Activated CD8-positive, alpha-beta memory T cell treated with anti-CD3 and anti-CD28 coated beads, Interleukin-2, amount 50 U/mL, for 24 hours (primary cell): ENCODE measurements around the gene KIAA1958.

Source experiments
- DNase-seq: peaks from one replicate; pipeline ENCODE4 v3.0.0-alpha.2; 2020; ENCODE audit errors: extremely low read depth

KIAA1958 gene

DNA sequence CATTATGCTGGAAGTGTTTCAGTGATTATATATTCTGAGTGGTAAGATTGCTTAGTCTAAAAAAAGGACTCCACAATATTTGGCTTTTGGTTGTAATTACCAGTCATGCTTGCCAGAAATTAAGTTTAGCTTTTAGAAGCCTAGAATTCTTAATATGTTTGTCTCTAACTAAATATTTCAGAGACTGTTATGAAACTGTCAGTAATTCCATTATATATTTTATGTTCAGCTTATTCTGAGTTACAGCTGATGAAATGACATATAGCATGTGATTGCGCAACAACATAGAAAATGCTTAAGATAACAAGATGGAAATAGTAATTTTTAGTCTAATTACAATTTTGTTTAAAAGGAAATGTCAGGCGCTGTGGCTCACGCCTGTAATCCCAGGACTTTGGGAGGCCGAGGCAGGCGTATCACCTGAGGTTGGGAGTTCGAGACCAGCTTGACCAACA, 44.2 kb downstream of the KIAA1958 start:
- DNase-seq = no peak

GRCh38 chr9:112531666-112532282, 45.1 kb downstream of the KIAA1958 start:
- no peak for DNase-seq

DNA sequence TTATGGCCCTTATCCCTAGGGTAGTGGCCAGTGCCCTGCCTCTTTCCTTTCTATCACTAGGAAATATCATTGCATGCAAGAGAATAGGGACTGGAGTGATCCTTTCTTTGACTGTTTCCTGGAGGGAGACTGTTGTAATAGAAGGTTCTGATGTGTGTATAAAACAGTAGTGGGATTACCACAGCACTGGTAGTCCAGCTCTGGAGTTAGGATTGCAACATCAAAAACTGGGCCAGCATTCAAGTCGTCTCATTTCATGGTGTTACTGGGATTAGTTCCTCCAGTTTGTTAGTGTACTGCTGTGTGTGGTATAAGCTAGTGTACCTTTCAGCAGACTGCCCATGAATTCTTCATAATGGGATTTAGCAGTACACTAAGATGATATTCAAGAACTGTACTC, 45.8 kb downstream of the KIAA1958 start:
- no peak for DNase-seq

DNA sequence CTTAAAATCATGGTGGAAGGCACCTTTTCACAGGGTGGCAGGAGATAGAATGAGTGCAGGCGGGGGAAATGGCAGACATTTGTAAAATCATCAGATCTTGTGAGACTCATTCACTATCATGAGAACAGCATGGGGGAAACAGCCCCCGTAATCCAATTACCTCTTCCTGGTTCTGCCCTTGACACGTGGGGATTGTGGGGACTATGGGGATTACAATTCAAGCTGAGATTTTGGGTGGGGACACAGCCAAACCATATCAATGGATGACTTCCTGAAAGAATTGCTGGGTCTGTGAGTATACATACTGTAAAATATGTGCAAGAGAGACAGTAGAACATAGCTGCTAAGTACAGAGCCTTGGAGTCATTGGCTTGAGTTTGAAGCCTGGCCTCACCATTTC, 47.0 kb downstream of the KIAA1958 start:
- DNase-seq = no peak

DNA sequence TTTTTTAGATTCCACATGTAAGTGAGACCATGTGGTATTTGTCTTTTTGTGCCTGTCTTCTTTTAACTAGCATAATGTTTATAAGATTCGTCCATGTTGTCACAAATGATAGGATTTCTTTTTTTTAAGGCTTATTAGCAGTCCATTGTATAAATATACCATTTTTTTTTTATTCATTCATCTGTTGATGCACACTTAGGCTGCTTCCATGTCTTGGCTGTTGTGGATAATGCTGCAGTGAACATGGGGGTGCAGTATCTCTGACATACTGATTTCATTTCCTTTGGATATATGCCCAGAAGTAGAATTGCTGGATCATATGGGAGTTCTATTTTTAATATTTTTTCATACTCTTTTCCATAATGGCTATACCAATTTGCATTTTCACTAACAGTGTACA, 48.7 kb downstream of the KIAA1958 start:
- DNase-seq = no peak

GRCh38 chr9:112535811-112536210, 49.2 kb downstream of the KIAA1958 start:
- no peak for DNase-seq

DNA sequence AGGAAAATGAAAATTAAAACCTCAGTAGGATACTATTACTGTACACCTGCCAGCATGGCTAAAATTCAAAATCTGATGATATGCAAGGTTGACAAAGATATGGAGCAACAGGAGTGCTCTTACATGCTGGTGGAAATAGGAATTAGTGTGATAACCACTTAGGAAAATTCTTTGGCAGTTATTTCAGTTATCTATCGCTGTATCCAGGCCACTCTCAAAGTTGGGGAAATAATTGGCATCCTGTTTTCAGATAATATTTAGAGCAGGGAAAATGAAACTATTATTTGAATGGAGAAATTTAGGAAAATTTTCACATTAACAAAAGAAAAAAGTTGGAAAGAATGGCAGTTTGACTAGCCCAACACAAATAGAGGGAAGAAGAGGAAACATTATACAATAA, 50.9 kb downstream of the KIAA1958 start:
- no peak for DNase-seq

DNA sequence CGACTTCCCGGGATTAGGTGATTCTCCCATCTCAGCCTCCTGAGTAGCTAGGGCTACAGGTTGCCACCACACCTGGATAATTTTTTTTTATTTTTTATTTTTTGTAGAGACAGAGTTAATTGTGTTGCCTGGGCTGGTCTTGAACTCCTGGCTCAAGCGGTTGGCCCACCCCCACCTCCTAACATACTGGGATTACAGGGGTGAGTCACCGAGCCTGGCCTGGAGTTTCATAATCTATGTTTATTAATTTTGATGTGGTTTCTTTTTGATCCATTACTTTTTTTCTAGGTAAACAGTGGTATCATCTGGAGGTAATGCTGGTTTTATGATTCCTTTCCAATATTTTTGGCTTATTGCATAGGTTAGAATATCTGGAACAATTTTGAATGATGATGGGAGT, 54.2 kb downstream of the KIAA1958 start:
- no peak for DNase-seq

GRCh38 chr9:112541685-112542084, 55.1 kb downstream of the KIAA1958 start:
- DNase-seq = no peak

DNA sequence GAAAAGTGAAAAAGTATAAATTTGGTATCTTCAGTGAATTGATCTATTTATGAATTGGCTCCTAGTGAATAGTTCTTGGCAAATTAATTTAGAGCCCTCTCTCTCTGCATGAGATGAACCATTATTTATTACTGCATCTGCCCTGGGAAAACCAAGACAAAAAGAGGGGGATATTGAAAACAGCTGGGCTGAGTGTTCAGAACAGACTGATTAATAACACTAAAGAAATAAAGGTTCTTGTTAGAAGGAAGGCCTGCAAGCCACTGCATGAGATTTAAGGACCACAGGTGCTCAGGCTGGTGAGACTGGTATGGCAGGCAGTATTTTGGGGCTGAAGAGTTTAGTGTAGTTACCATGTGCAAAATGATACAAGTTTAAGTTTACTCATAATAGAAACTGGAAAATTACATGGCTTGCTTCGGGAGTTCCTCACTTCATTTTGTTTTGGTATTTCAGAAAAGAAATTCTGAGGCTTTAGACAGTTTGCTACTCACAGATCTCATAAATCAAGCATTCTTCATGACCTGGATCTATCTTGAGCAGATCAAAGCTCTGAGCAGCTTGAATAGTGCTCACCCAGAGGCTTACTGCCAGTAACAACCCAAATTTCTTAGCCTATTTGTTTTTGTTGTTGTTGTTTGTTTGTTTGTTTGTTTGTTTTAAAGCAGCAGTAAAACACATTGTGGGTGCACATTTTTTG, 56.1 kb downstream of the KIAA1958 start:
- no peak for DNase-seq

- DNase-seq = no peak
Observed at GRCh38 chr9:112544477-112544876, 57.9 kb downstream of the KIAA1958 start.

DNA sequence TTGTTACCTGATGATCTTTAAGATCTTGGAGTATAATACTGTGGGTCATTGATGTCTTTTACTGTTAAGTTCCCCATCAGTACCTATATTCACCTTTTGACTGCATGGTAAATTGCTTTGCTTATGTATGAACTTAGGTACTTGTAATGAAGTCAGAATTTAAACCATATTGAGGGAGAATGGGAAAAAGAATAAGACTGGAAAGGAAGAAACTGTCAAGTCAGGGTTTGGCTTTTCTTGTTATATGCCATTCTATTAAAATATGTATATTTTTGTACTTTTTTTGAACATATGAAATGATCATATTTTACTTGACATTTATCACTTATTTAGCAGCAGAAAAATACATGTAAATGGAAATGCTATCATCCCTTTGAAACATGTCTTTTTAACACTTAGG, 58.6 kb downstream of the KIAA1958 start:
- DNase-seq = no peak

DNA sequence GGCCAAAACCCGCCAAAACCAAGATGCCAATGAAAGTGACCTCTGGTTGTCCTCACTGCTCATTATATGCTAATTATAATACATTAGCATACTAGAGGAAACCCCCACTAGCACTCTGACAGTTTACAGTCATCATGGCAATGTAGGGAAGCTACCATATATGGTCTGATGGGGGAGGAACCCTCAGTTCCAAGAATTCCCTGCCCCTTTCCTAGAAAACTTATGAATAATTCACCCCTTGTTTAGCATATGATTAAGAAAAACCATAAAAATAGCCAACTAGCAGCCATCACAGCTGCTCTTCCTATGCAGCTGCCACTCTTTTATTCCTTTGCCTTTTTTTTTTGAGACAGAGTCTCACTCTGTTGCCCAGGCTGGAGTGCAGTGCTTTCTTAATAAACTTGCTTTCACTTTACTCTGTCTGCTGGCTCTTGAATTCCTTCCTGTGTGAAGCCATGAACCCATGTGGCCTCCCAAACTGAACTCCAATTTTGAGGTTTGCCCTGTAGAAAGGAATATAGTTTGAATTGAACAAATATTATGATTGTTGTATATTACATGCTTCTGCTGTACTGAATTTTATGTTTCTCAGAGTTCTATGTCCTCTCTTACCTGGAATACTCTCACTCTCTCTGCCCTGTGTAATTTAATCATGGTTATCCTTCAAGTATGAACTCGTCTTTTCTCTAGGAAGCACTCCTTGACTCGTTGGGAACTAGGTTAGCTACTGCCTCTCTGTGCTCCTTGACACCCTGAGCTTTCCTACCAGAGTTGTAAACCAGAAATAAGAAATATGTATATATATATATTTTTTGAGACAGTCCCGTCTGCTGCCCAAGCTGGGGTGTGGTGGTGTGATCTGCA, 59.8 kb downstream of the KIAA1958 start:
- DNase-seq = no peak

DNA sequence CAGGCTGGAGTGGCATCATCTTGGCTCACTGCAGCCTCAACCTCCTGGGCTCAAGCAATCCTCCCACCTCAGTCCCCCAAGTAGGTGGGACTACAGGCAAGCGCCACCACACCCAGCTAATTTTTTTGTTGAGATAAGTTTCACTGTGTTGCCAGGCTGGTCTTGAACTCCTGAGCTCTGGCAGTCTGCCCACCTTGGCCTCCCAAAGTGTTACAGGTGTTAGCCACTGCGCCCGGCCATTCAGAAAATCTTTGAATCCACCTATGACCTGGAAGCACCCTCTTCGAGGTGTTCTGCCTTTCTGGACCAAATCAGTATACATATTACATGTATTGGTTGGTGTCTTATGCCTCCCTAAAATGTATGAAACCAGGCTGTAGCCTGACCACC, 61.4 kb downstream of the KIAA1958 start:
- DNase-seq = no peak

- no peak for DNase-seq
Observed at GRCh38 chr9:112548836-112549595, 62.4 kb downstream of the KIAA1958 start.

DNA sequence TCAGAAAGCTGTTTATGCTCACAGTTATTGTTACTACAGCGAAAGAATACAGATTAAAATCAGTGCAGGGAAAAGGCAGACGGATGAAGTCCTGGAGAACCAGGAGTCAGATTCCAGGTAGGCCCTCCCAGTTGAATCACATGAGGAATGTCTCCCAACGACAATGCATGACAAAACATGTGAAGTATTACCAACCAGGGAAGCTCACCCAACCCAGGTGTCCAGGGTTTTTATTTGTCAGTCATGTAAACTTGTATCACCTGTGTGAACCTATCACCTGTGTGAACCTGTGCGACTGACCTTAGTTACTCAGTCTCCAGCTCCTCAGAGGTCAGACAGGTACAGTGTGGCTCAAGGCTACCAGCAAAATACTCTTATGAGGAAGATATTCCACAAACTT, 63.9 kb downstream of the KIAA1958 start:
- no peak for DNase-seq

GRCh38 chr9:112551641-112552040, 65.0 kb downstream of the KIAA1958 start:
- no peak for DNase-seq

- DNase-seq = no peak
Observed at GRCh38 chr9:112552229-112553056, 65.8 kb downstream of the KIAA1958 start.

GRCh38 chr9:112553256-112553826, 66.7 kb downstream of the KIAA1958 start:
- no peak for DNase-seq

GRCh38 chr9:112554516-112554915, 67.9 kb downstream of the KIAA1958 start:
- DNase-seq = no peak
